Ishikawa (cell line): Measurements from ENCODE around the gene GTF2A1L.

Experiments
- CEBPB ChIP-seq: IDR thresholded peaks from 2 replicates; pipeline ENCODE4 v1.6.1; 2012
- CREB1 ChIP-seq: IDR thresholded peaks from 2 replicates; pipeline ENCODE4 v1.6.1; 2012; ENCODE audit warnings: low read depth
- EGR1 ChIP-seq: IDR thresholded peaks from 2 replicates; pipeline ENCODE4 v1.6.1; 2012
- EP300 ChIP-seq: IDR thresholded peaks from 2 replicates; pipeline ENCODE4 v1.6.1; 2012; ENCODE audit warnings: borderline replicate concordance
- FOXM1 ChIP-seq: IDR thresholded peaks from 2 replicates; pipeline ENCODE4 v1.6.1; 2012; ENCODE audit warnings: low read depth, borderline replicate concordance
- NFIC ChIP-seq: IDR thresholded peaks from 2 replicates; pipeline ENCODE4 v1.6.1; 2012
- RAD21 ChIP-seq: IDR thresholded peaks from 2 replicates; pipeline ENCODE4 v1.6.1; 2012; ENCODE audit warnings: low read depth
- TAF1 ChIP-seq: IDR thresholded peaks from 2 replicates; pipeline ENCODE4 v1.6.1; 2012; ENCODE audit warnings: low read depth, mild to moderate bottlenecking
- TCF12 ChIP-seq: IDR thresholded peaks from 2 replicates; pipeline ENCODE4 v1.6.1; 2012; ENCODE audit warnings: low read depth
- TEAD4 ChIP-seq: IDR thresholded peaks from 2 replicates; pipeline ENCODE4 v1.6.1; 2012
- YY1 ChIP-seq: IDR thresholded peaks from 2 replicates; pipeline ENCODE4 v1.6.1; 2012; ENCODE audit warnings: low read depth
- ZBTB7A ChIP-seq: IDR thresholded peaks from 2 replicates; pipeline ENCODE4 v1.6.1; 2012; ENCODE audit warnings: low read depth
- TF ChIP-seq, protein P1 (sequence below): IDR thresholded peaks from 2 replicates; pipeline ENCODE4 v1.6.1; 2012
- TF ChIP-seq, protein P2 (sequence below): IDR thresholded peaks from 2 replicates; pipeline ENCODE4 v1.6.1; 2012
- TF ChIP-seq, protein P3 (sequence below): IDR thresholded peaks from 2 replicates; pipeline ENCODE4 v1.6.1; 2012; ENCODE audit warnings: low read depth, mild to moderate bottlenecking

GTF2A1L gene, protein sequence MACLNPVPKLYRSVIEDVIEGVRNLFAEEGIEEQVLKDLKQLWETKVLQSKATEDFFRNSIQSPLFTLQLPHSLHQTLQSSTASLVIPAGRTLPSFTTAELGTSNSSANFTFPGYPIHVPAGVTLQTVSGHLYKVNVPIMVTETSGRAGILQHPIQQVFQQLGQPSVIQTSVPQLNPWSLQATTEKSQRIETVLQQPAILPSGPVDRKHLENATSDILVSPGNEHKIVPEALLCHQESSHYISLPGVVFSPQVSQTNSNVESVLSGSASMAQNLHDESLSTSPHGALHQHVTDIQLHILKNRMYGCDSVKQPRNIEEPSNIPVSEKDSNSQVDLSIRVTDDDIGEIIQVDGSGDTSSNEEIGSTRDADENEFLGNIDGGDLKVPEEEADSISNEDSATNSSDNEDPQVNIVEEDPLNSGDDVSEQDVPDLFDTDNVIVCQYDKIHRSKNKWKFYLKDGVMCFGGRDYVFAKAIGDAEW

DNA sequence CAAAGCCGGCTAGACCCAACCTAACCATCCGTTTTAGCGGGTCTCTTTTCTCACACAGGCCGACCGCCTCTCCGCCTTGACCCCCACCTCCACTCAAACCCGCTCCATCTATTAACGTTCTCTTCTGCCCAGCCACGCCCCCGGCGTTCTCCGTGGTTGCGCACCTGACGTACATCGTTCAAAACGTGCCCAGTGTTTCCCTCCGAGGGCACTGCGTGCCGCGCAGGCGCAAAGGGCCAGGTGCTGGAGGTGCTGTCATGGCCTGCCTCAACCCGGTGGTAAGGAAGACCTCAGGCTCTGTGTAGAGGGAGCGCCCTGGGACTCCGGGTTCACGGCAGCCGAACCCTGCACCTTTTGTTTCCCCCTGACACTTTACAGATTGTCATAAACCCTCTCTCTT, at the start of gene GTF2A1L:
GTF2A1L (plus strand) TSS at position 239 of the 400 bp plus-strand sequence; CDS start at position 258, 19 bp downstream.
- no peak for TF ChIP-seq TAF1
- no peak for TF ChIP-seq CREB1
- TF ChIP-seq, protein P1, sequence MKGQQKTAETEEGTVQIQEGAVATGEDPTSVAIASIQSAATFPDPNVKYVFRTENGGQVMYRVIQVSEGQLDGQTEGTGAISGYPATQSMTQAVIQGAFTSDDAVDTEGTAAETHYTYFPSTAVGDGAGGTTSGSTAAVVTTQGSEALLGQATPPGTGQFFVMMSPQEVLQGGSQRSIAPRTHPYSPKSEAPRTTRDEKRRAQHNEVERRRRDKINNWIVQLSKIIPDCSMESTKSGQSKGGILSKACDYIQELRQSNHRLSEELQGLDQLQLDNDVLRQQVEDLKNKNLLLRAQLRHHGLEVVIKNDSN = no peak
- no peak for TF ChIP-seq TCF12

DNA sequence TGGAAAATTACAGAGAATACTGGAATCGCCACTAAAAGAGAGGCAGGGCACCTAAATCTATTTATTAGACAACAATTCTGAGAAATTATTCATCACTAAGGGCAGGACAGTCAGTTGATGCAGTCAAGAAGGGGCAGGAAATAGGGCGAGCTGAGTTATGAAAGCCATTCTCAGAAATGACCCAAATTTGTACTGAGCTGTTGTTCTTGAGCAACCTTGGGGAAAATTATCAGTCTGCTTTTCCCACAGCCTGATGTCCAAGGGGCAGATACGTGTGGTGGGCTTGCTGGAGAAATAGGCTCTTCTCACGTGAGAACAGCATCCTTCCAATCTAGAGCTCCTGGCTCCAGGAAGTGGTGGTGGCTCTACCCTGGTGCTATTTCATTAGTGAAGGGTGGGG, 49.1 kb upstream of the GTF2A1L start:
- TF ChIP-seq CREB1 (no peak), ZBTB7A (no peak), NFIC (no peak), YY1 (no peak), TAF1 (no peak), EP300 (no peak), RAD21 (no peak)
- TF ChIP-seq, protein P2, sequence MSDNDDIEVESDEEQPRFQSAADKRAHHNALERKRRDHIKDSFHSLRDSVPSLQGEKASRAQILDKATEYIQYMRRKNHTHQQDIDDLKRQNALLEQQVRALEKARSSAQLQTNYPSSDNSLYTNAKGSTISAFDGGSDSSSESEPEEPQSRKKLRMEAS = no peak

DNA sequence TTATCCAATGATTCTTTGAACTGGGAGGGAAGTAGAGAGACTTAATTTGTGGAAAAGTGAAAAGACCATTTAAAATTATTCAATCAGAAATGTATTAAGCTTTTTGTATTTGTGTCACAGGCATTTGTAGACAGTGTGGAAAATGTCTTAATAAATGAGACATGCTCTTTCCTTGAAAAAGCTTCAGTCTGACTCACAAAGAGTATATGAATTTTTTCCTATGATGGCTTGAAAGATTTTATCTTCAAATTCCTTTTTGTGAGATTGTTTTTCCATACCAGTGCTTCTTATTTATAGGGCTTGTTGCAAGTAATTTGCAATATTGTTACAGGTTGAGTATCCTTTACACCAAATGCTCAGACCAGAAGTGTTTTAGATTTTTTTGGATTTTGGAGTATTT, 48.2 kb upstream of the GTF2A1L start:
- TF ChIP-seq FOXM1 = no peak
- TF ChIP-seq ZBTB7A = no peak
- TF ChIP-seq, protein P1 = no peak
- no peak for TF ChIP-seq EGR1
- TF ChIP-seq CEBPB = no peak
- TF ChIP-seq TAF1 = no peak
- TF ChIP-seq YY1 = no peak

DNA sequence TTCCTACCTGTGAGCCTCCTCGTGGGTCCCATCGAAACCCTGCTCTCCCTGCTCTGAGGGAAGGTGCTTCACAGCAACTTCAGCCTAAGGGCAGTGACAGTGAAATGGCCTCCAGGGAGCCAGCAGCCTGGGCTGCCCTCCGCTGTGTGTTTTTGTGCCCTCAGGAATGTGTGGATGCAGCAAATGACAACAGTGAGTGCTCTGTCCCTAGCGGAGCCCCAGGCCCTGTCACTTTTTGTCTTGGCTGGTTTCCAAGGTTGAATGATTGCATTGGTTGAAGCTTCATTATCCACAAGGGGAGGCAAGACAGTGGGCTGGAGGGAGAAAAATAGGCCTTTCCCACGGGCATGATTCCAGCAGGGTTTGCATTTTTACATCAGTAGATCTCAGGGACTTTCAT, 44.8 kb upstream of the GTF2A1L start:
- no peak for TF ChIP-seq YY1
- TF ChIP-seq, protein P1 = no peak

DNA sequence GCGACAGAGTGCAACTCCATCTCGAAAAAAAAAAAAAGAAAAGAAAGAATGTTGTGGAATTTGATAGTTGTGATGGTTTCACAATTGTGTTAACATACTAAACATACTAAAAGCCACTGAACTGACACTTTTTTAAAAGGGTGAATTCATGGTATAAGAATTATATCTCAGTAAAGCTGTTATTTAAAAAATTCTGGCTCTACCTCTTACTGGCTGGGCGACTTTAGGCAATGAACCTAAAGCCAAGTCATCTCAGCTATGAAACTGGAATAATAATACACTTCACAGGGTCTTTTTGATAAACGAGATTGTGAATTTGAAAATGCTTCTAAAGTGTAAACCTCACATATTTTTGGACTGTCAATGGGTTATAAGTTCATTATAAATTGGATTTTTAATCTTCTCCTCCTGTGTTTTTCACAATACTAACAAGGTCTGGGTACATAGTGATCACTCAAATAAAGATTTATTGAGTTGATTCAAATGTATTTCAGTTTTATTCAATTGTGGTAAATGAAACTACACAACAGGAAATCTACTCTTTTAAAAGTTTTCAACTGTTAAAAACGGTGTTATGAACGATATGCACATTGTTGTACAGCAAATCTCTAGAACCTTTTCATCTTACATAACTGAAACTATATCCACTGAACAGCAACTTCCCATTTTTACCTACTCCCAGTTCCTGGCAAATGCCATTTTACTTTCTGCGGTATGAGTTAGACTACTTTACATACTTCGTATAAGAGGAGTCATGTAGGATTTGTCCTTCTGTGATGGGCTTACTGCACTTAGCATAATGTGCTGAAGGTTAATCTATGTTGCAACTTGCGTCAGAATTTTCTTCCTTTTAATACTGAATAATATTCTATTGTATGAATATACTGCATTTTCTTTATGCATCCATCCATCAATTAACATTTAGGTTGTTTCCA, 43.0 kb upstream of the GTF2A1L start:
- TF ChIP-seq TEAD4 (no peak), EP300 (no peak), TAF1 (no peak), YY1 (no peak), RAD21 (no peak), TCF12 (no peak), EGR1 (no peak)
- TF ChIP-seq, protein P3, sequence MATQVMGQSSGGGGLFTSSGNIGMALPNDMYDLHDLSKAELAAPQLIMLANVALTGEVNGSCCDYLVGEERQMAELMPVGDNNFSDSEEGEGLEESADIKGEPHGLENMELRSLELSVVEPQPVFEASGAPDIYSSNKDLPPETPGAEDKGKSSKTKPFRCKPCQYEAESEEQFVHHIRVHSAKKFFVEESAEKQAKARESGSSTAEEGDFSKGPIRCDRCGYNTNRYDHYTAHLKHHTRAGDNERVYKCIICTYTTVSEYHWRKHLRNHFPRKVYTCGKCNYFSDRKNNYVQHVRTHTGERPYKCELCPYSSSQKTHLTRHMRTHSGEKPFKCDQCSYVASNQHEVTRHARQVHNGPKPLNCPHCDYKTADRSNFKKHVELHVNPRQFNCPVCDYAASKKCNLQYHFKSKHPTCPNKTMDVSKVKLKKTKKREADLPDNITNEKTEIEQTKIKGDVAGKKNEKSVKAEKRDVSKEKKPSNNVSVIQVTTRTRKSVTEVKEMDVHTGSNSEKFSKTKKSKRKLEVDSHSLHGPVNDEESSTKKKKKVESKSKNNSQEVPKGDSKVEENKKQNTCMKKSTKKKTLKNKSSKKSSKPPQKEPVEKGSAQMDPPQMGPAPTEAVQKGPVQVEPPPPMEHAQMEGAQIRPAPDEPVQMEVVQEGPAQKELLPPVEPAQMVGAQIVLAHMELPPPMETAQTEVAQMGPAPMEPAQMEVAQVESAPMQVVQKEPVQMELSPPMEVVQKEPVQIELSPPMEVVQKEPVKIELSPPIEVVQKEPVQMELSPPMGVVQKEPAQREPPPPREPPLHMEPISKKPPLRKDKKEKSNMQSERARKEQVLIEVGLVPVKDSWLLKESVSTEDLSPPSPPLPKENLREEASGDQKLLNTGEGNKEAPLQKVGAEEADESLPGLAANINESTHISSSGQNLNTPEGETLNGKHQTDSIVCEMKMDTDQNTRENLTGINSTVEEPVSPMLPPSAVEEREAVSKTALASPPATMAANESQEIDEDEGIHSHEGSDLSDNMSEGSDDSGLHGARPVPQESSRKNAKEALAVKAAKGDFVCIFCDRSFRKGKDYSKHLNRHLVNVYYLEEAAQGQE = no peak
- TF ChIP-seq, protein P2 = no peak
- TF ChIP-seq, protein P1 = no peak

DNA sequence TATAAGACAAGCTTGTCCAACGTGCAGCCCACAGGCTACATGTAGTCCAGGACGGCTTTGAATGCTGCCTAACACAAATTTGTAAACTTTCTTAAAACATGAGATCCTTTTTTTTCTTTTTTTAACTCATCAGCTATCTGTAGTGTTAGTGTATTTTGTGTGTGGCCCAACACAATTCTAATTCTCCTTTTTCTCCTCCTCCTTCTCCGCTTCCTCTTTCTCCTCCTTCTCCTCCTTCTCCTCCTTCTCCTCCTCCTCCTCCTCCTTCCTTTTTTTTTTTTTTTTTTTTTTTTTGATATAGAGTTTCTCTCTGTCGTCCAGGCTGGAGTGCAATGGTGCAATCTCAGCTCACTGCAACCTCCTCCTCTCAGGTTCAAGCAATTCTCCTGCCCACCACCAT, 39.3 kb upstream of the GTF2A1L start:
- TF ChIP-seq CREB1 (no peak), RAD21 (no peak), TAF1 (no peak), TEAD4 (no peak), CEBPB (no peak), TCF12 (no peak), NFIC (no peak), FOXM1 (no peak), EGR1 (no peak), EP300 (no peak)
- TF ChIP-seq, protein P3 = no peak
- TF ChIP-seq, protein P1 = no peak
